ENCODE results near the gene AIP. TPM values are rescaled to one million over a fixed set of nuclear protein-coding genes. Genes with fewer than 3 reads are reported as not detected.

Gene AIP
- total and polyA plus RNA-seq, 9 of the 15 experiments (the other 6 are each of a cell fraction or from before 2014, with no cell fraction given): 5.2 to 92.5 (median 52.7) TPM

- TF ChIP-seq TSHZ1 (CRISPR knock-in tag; IDR thresholded peaks at IDR 0.05) (no peak), EGR1 (conservative IDR thresholded peaks at IDR 0.05) (no peak), ZNF586 (CRISPR knock-in tag; conservative IDR thresholded peaks at IDR 0.05) (no peak), GATAD2B (IDR thresholded peaks at IDR 0.05; ENCODE audit: borderline replicate concordance) (no peak), EP300 (IDR thresholded peaks at IDR 0.05; ENCODE audit: low read length) (no peak), PBX2 (CRISPR knock-in tag; IDR thresholded peaks at IDR 0.05; ENCODE audit: low read depth) (peak; percentile 86), PBX2 (tag; conservative IDR thresholded peaks at IDR 0.05; ENCODE audit: low read depth) (peak; percentile 96), ZNF140 (CRISPR knock-in tag; IDR thresholded peaks at IDR 0.05) (no peak), KDM1A (IDR thresholded peaks at IDR 0.05) (no peak), KLF1 (tag; IDR thresholded peaks at IDR 0.05) (no peak), CUX1 (CRISPR knock-in tag; IDR thresholded peaks at IDR 0.05) (no peak), ARNT (IDR thresholded peaks at IDR 0.05) (peak; percentile 12 to 52; a peak in 1 of 4 replicates), ZNF398 (CRISPR knock-in tag; IDR thresholded peaks at IDR 0.05) (no peak)
These were observed at the start of gene AIP (continued) for GRCh38 chr11:67482827-67483798.

Measured in K562 (cell line).